Inflammatory macrophage (primary cell): ENCODE measurements around the gene PTOV1.

Experiments
- DNase-seq, 2 donors: peaks; one replicate each; pipeline ENCODE4 v3.0.0-alpha.2; 2020 to 2022

Gene PTOV1

DNA sequence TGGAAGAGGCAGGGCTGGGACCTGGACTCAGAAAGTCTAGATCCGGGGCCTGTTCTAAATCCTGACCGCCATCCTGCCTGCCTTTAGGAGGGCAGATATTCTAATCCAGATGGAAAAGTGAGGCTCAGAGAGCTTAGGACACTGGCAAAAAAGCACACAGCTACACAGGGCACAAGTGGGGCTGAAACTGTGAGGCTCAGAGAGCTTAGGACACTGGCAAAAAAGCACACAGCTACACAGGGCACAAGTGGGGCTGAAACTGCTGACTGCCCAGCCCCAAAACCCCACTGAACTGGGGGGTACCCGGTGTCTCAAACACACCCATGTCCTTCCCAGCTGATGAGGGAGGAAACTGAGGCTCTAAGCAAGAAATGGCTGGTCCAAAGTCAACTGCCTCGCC is 24.2 kb downstream of the PTOV1 start:
- no peak for DNase-seq

DNA sequence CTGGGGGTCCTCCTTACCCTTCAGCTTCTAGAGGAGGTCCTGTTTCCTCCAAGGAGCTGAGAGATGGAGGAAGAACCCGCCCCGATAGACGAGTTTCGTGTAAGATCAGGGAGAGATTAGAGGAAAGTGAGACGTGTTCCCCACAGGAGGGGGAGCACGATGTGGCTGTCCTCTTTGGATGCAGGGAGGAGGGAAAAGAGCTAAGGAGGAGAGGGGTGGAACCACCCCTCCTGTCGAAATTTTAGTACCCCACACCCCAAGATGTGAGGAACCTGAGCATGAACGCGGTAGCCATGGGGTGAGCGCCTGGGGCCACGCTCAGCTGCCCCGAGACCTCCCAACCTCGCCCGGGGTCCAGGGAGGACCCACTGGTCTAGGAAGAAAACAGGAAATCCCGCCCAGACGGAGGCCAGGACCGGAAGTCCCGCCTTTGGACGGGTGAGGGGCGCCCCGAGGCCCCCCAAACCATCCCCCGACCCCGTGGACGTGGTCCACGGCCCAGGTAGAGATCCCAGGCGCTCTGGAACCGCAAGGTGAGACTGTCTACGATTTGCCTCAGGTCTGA is 25.0 kb downstream of the PTOV1 start:
- peak in 1 of 2 donors; percentile 41 for DNase-seq

DNA sequence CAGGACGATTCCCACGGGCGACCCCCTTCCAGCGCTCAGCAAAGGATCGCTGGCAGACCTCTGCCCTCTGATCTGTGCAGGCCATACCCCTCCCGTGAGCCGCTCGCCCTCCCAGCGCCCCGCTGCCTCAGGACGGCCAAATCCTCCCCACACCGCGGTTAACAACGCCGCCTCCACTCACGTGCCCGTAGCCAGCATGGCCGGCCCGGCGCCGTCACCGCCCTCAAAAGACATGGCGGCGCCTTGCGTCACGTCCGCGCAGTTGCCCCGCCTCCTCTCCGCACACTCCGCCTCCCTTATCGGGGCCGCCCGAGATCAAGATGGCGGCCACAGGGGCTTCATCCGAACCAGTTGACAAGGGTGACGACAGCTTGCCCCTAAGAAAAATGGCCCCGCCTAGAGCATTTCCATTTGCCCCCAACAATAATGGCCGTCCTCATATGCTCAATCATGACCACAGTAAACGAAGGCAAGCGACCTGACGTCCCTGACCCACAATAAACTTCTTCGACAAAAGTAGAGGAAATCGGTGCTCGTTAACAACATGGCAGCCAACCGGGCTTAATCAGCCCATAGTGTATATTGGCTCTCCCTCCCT is 25.6 kb downstream of the PTOV1 start:
- peak; percentile 99 for DNase-seq

DNA sequence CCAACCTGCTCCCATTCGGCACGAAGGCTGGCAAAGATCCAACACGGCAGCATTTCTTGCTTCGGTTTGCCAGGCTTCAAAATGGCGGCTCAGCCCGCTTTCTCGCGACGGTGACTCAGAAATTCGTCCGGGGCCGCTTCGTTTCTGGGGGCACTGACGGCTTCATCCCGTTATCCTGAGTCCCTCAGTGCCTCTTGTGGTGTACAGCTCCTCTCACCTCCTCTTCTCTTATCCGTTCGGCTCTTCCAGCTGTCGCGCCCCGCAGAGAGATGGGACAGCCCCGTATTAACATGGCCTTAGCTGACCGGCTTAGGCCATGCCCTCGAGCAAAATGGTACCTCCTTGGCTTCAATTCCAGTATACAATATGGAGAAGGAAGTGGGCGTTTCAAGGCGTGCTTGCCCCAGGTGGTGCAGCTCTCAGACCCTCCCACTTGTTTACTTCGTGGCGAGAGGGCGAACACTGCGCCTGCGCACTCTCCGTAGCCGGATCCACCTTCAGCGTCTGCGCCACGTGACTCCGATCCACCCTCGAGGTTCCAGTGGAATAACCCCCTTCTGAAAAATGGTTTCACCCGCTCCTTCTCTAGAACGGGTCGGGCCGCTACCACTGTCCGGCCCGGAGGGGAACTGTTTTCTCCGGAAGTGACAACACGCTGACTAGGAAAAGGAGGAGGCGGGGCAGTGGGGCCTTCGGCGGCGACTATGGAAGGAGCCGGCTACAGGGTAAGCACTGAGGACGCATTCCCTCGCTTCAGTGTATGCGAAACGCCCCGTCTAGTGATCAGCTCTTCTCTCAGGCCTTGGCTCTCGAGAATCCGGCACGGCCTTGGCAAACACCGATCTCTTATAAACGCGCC is 26.3 kb downstream of the PTOV1 start, which contains the start of the genes AKT1S1 and TBC1D17:
TSS of gene AKT1S1 (minus strand) at position 336 of the 859 bp plus-strand sequence. CDS start 4,060 bp downstream, outside the sequence.
TSS of gene TBC1D17 (plus strand) at position 683 of the 859 bp plus-strand sequence. CDS start at position 705, 22 bp downstream.
- peak; percentile 100 for DNase-seq

DNA sequence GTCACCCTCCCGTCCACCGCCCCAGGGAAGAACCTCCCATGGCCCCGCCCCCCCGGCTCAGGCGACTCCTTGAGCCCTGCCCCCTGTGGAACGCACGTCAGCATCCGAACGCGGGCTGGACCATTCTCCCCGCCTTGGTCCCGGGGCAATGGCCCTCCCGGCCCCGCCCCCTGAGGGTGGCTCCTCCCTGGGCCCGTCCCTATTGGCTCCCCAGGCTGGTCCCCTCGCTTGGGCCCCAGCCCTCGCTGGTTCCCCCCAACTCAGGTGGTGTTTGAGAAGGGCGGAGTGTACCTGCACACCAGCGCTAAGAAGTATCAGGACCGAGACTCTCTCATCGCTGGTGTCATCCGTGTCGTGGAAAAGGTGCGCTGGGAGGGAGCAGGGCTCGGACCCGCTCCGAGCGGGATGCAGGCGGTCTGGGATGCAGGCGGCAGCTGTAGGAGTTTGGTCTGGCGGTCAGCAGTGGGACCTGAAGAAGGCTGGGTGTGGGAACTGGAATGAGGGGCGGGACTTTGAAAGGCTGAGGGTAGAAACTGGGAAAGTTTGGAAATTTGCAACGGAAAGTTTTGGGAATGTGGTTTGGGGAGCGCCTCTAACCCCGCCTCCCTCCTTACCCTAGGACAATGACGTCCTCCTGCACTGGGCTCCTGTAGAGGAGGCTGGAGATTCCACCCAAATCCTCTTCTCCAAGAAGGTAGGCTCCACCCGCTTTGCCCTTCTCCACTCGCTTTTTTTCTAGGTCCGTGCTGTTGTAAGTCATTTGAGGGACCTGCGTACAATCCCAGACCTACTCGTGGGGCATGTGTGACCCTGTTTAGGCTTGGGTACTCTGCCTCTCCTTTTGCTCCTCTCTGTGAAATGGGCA is 27.2 kb downstream of the PTOV1 start:
- DNase-seq: peak; percentile 96 to 97

DNA sequence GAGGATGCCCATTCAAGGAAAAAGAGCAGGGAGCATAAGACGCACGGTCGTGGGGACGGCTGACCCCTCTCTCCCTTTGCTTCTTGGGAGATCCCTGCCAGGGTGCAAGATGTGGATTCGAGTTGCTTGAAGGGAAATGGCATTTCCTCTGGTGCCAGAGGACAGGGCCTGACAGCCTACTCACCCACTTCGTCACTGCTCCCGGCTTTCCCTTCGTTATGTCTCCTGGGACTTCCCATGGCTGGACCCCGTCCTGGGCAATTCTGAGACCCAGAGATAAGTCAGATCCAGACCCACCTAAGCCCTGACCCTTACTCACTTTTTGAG is 27.7 kb downstream of the PTOV1 start:
- DNase-seq: no peak

DNA sequence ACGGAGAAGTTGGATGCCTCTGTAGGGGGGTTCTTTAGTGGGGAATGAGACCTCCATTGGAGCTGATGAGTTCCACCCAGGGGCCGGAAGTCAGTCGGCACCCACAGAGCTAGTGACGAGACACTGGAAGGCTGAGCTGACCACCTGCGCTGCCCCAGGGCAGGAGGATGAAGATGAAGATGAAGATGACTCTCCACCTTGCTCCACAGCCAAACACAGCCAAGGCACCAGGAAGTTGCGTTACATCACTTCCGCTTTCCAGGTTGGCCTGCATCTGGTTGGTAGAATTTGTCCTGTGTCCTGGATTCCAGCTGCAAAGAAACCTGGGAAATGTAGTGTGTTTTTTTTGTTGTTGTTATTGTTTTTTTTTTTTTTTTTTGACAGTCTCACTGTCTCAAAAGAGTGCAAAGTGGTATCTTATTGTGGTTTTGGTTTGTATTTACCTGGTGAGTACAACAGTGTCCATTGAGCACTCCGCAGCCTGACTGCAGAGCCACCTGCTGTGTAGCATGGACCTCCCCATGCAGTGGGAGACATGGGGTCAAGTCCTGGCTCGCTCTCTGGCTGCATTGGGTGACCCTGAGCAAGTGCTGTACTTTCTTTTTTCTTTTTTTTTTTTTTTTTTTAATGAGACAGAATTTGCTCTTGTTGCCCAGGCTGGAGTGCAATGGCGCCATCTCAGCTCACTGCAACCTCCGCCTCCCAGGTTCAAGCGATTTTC is 28.4 kb downstream of the PTOV1 start:
- DNase-seq: peak; percentile 49 to 55

DNA sequence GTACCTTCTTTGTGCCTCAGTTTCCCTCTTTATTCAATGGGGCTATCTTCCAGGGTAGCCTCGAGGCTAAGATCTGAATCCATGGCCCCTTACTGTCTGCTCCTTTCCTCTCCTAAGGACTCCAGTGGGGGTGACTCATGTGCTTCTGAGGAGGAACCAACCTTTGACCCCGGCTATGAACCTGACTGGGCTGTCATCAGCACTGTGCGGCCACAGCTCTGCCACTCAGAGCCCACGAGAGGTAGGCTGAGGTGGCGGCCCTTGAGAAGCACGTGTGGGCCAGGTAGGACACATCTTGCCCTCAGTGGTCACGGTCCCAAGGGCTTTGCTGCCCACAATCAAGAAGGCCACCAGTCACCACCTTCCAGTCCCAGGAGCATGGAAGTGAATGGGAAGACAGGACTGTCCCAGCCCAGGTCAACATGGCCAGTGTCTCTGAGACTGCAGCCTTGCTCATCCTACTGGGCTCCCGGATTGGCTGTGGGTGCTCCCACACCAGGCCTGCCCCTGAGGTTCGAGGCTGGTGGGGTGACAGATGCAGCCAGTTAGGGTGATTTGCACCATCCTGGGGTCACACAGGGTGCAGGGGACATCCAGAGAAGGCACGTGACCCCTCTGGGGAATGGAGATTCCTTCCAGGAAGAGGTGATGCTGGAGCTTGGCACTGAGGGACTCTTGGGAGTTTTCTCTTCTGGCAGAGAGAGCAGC is 29.4 kb downstream of the PTOV1 start:
- no peak for DNase-seq

DNA sequence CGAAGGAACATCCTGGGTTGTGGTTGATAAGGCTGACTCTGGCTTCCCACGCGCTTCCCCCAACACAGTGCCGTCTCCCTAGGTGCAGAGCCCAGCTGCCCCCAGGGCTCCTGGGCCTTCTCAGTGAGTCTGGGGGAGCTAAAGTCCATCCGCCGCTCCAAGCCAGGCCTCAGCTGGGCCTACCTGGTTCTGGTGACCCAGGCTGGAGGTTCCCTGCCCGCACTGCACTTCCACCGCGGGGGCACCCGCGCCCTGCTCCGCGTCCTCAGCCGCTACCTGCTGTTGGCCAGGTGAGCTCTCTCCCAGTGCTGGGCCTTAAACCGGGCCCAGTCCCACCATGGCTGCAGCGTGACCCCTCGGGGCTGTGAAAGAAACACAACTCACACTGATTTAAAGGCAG is 30.2 kb downstream of the PTOV1 start:
- DNase-seq: no peak

DNA sequence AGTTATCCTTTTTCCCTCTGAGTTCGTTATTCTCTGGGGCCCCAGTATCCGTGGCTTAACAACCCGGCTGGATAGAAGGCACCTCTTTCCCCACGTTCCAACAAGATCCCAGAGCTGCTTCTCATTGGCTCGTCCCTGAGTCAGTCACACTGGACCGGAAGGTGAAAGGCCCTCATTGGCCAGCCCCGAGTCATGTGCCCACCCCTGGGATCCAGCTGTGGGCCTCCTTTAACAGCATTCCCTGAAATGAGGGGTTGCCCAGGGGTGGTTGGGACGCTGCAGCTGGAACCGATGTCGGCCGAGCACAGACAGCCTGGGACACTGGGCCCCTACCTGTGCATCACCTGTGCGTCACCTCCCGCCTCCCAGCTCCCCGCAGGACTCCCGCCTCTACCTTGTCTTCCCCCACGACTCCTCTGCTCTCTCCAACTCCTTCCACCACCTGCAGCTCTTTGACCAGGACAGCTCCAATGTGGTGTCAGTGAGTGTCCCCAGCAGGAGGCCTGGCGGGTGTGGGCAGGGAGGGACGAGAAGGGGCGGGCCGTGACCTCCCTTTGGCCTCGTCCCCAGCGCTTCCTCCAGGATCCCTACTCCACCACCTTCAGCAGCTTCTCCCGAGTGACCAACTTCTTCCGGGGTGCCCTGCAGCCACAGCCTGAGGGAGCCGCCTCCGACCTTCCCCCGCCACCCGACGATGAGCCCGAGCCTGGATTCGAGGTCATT is 30.9 kb downstream of the PTOV1 start:
- DNase-seq: no peak

DNA sequence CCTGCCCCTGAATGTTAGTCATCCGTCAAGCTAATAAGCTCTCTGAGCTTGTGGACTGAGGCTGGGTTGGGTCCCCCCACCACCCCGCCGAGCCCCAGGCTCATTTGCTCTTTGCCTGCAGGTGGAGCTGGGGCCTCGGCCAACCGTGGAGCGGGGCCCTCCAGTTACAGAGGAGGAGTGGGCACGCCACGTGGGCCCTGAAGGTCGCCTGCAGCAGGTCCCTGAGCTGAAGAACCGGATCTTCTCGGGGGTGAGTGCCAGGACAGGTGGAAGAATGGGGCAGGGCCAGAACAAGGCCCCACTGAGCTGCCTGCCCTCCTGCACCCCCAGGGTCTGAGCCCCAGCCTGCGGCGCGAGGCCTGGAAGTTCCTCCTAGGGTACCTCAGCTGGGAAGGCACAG is 31.7 kb downstream of the PTOV1 start:
- no peak for DNase-seq

DNA sequence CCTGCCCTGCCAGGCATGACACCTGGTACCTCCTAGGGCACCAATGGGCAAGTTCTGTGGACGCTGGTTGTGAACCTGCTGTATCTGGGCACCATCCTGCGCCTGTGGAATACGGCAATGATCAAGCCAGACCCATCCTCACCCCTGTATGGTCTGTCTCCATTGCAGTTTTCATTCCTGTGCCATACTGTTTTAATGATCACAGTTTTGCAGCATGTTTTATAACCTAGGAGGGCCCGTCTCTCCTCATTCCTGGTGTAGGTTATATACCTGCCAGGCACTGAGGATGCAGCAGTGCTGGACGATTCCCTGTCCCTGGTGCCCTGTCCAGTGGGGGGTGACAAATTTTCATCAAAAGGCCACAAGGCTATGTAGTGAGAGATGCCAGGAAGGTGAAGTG is 32.1 kb downstream of the PTOV1 start:
- DNase-seq: no peak

DNA sequence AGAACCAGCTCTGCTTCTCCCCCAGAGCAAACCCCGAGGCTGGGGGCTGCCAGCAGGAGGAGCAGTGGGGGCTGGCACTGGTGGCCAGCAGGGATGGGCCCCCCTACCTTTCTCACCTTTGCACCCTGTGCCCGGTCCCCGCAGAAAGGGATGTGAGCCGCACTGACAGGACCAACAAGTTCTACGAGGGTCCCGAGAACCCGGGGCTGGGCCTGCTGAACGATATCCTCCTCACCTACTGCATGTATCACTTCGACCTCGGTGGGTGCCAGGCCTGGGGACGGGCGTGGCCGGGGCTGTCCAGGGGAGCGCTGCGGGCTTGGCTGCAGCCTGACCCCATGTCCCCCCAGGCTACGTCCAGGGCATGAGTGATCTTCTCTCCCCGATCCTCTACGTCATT is 33.1 kb downstream of the PTOV1 start:
- DNase-seq: no peak

DNA sequence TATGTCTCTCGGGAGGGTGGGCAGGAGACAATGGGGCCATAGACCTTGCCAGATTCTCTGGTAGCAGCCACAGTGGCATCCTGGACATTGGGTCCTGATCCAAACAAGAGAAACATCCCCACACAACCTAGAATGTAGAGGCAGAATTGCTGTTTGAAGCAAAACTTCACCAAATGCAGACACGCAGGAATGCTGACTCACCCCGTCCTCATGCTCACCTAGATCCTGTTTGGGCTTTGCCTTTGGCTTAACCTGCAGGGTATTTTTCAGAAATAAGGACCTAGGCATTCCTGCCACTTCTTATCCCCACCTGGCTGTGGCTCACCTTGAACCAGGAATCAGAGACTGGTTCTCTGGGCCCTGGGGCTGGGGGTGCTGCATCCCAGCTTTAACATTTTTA is 33.8 kb downstream of the PTOV1 start:
- DNase-seq: no peak

DNA sequence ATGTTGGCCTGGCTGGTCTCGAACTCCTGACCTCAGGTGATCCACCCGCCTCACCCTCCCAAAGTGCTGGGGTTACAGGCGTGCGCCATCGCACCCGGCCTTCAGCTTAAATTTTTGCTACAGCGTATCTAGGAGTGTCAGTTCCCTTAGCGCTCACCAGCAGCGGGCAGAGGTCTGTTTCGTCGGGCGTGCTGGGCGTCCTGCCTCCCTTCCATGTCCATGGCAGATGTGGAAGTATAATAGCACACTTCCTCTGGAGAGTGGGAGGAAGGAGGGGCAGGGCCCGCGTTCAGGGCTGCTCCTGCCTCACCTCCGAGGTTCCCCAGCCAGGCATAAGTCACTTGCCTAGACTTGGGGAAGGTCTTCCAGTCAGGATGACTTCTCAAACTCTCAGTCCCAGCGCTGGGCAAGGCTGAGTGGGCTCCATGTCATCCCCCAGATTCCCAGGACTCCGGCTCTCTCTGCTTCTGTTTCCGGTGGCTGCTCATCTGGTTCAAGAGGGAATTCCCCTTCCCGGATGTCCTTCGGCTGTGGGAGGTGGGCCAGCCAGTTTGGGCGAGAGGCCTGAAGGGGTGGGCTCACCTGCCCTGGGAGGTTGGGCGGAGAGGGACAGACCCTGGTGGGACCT is 36.2 kb downstream of the PTOV1 start:
- DNase-seq: no peak

DNA sequence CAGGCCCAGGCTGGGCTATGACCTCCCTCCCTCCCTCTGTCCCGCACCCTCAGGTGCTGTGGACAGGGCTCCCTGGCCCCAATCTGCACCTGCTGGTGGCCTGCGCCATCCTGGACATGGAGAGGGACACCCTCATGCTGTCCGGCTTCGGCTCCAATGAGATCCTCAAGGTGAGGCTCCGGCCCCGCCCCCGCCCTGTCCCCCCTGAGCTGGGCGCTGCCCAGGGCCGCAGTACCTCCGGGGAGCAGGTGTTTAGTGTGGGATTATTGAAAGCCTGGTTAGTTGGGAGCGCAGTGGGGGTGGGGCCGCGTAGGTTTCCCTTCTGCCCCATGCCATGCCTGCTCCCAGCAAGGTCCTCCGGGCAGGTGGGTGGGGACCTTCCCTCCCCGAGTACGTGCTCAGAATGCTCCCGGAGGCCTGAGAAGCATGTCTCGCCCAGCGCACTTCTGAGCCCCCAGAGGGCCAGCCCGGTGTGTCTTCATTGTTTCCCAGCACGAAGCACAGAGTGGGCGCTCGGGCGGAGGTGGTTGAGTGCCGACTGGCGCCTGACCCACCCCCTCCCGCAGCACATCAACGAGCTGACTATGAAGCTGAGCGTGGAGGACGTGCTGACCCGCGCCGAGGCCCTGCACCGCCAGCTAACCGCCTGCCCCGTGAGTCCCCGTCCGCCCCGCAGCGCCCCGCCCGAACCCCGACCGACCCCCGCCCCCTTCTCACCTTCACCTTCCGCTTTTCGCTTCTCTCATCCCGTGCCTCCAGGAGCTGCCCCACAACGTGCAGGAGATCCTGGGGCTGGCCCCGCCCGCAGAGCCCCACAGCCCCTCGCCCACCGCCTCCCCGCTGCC is 36.9 kb downstream of the PTOV1 start:
- DNase-seq: no peak

DNA sequence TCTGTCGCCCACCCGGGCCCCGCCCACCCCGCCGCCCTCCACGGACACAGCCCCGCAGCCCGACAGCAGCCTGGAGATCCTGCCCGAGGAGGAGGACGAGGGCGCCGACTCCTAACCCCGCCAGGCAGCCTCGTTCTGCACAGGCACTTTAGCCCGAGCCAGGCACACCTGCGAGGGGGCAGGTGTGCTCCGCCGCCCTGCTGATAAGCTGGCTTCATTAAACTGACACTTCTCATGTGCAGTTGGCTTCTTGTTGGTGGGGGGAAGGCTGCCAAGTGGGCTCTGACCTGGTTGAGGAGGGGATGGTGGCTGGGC is 37.5 kb downstream of the PTOV1 start:
- DNase-seq: no peak

DNA sequence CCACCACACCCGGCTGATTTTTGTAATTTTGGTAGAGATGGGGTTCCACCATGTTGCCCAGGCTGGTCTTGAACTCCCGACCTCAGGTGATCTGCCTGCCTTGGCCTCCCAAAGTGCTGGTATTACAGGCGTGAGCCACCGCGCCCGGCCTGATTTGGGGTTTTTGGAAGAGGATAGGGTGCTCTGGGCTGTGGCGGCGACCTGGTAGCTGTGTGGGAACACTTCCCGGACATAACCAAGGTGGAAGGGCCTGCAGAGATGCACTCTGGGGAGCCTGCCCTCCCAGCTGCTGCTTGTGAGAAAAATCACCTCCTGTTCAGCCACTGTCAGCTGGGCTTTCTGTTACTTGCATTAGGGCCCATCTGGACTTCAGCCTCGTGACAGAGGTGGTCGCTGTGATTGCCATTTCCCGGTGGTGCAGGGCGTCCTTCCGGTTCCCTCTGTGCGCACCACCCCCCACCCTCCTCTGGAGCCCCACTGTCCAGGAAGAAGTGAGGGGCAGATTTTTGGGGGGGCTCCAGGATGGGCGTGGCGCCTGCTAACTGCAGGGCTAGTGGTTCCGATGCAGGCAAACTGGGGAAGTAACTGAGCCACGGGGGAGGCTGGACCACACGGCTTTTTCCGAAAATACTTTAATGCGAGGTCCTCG is 38.2 kb downstream of the PTOV1 start:
- no peak for DNase-seq
